AG09319 (cell line): ENCODE measurements around the gene RBM20.

Experiments used
- DNase-seq: peaks from one replicate; pipeline ENCODE4 v3.0.0-alpha.2; 2010; ENCODE audit warnings: low read depth; ENCODE audit errors: extremely low read depth
- TF ChIP-seq, protein P1 (sequence below): IDR thresholded peaks from 2 replicates; pipeline ENCODE4 v1.5.1; 2011; ENCODE audit warnings: low read depth, mild to moderate bottlenecking, inconsistent platforms, low read length, moderate library complexity

Gene RBM20

DNA sequence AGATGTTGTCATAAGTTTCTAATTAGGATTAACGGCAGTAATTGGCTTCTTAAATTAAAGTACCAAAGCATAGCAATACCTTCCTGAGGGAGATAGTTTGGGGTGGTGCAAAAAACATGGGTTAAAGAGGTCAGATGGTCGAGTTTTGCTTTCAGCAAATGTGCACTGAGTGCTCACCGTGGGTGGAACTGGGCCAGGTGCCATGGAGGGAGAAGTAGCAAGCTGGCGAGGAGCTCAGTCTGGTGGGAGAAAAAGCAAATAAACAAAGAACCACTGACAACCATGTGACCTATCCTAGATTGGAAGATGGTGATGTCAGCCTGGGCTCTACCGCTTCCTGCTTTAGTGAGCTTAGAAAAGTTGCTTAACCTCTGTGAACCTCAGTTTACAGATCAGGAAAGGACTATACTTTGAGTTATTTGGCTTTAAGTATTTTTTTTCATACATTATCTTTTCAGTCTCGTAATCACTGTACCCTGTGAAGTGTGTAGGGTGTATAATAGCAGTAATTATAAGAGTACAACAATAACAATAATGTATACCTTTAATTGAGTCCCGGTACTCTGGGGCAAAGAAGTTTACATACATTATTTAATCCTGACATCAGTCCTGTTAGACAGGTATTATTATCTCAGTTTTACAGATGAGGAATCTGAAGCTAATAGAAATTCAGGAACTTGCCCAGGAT, 158.6 kb downstream of the RBM20 start:
- DNase-seq, result peak; percentile 73
- TF ChIP-seq, protein P1, sequence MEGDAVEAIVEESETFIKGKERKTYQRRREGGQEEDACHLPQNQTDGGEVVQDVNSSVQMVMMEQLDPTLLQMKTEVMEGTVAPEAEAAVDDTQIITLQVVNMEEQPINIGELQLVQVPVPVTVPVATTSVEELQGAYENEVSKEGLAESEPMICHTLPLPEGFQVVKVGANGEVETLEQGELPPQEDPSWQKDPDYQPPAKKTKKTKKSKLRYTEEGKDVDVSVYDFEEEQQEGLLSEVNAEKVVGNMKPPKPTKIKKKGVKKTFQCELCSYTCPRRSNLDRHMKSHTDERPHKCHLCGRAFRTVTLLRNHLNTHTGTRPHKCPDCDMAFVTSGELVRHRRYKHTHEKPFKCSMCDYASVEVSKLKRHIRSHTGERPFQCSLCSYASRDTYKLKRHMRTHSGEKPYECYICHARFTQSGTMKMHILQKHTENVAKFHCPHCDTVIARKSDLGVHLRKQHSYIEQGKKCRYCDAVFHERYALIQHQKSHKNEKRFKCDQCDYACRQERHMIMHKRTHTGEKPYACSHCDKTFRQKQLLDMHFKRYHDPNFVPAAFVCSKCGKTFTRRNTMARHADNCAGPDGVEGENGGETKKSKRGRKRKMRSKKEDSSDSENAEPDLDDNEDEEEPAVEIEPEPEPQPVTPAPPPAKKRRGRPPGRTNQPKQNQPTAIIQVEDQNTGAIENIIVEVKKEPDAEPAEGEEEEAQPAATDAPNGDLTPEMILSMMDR, result no peak

GRCh38 chr10:110803239-110803749, 159.2 kb downstream of the RBM20 start:
- TF ChIP-seq, protein P1, result no peak
- no peak for DNase-seq

- TF ChIP-seq, protein P1, result peak; percentile 86
- DNase-seq, result peak; percentile 18
Measured at GRCh38 chr10:110803830-110804338, 159.7 kb downstream of the RBM20 start.

DNA sequence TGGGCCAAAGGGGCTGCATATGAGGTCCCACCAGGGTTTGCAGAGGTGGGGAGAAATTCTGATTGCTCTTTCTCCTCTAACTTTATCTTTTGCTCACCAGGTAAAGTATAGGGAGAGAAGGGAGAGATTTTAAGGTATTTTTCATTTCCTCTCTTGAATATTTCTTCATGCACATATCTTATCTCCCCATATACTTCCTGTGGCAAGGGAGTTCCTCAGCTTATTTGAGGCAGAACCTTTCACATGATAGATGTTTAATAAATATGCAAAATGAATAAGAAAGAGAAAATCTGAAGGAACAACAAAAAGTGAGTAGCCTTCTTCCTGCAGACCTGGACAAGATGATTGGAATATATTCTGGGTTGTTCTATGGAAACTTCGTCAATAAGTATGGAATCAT, 160.2 kb downstream of the RBM20 start:
- TF ChIP-seq, protein P1, result no peak
- DNase-seq, result no peak

DNA sequence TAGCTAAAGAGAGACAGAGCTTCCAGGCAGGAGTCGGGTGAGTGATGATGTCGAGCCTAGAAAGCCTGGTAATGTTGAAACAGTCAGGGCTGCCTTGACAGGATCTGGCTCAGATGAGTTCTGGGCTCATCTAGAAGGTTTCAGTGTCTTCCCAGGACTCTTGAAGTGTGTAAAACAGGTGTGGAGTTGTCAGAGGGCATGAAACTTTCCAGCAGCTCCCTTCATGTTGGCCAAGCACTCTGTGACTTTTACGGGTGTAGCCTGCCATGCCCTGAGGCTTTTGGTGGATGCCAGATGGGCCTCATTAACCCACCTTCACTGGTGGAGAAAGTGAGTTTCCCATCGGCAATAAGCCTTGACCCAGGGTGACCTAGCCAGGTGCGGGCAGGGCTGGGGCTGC, 161.2 kb downstream of the RBM20 start:
- DNase-seq, result no peak
- TF ChIP-seq, protein P1, result no peak

DNA sequence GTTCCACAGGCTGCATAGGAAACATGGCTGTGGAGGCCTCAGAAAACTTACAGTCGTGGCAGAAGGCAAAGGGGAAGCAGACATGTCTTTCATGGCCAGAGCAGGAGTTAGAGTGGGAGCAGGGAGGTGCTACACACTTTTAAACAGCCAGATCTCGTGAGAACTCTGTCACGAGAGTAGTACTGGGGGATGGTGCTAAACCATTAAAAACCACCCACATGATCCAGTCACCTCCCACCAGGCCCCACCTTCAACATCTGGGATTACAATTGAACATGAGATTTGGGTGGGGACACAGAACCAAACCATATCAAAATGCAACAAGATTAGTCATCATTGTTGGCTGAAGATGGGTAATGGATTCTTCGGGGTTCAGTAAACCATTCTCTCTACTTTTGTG, 162.2 kb downstream of the RBM20 start:
- TF ChIP-seq, protein P1, result no peak
- no peak for DNase-seq

DNA sequence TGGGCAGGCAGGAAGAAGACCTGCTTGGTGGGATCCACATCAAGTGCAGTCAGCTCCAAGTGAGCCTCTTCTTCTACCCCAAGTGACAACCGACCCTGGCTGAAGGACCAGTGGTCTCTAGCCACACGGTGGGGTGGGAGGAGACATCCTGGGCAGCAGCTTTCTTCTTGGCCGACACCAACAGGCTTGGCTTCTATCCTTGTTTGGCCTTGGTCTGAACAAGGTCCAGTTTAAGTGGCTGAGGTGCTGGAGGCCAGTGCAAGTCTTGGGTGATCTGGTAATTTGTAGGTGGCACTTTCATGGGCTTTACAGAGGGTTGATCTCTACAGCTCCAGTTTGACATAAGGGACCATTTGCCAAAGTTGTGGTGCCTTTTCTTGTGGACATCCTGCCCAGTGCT, 164.0 kb downstream of the RBM20 start:
- TF ChIP-seq, protein P1, result no peak

More for the DNA sequence above, 164.0 kb downstream of the RBM20 start:
- DNase-seq, result no peak
